Lower lobe of right lung (tissue), 2 donors: Measurements from ENCODE around the gene AK2. TPM values are rescaled to one million over a fixed set of nuclear protein-coding genes. Genes with fewer than 3 reads are reported as not detected.

ENCODE experiments used
- ATAC-seq, 2 donors: fragments of 200-7000 bp; cut with Tn5 transposase; one replicate each; pipeline ENCODE4 v1.9.1; 2020 to 2022; ENCODE audit warnings: mild to moderate bottlenecking in 2 of 2, moderate library complexity in 2 of 2
- DNase-seq: peaks from one replicate; pipeline ENCODE4 v3.0.0-alpha.2; 2020
- H3K27ac ChIP-seq: fragments of 200-600 bp; one replicate; pipeline ENCODE4 v1.8.0; 2022
- H3K27me3 ChIP-seq: fragments of 200-600 bp; one replicate; pipeline ENCODE4 v1.8.0; 2022; ENCODE audit warnings: low read depth
- H3K36me3 ChIP-seq: fragments of 200-600 bp; one replicate; pipeline ENCODE4 v1.8.0; 2022; ENCODE audit warnings: mild to moderate bottlenecking
- H3K4me1 ChIP-seq: fragments of 200-600 bp; one replicate; pipeline ENCODE4 v1.8.0; 2022
- H3K4me3 ChIP-seq: fragments of 200-600 bp; one replicate; pipeline ENCODE4 v1.8.0; 2022; ENCODE audit warnings: mild to moderate bottlenecking
- H3K9me3 ChIP-seq: fragments of 200-600 bp; one replicate; pipeline ENCODE4 v1.8.0; 2022
- CTCF ChIP-seq: fragments of 200-600 bp; IDR thresholded peaks from one replicate; pipeline ENCODE4 v1.8.0; 2022; ENCODE audit warnings: antibody characterized with exemption, mild to moderate bottlenecking
- intact Hi-C: fragments of 100-400 bp; cut with DNase I; formaldehyde crosslinking; loops from one replicate; pipeline ENCODE4 v1.11.0; 2022
- total RNA-seq: library from RNA; stranded (reverse); fragmentation: NEBNext Ultra II Directional; extraction: Animal tissue kit (Norgen Biotek cat#: 25700); gene quantifications from one replicate; pipeline ENCODE4 v1.2.1, GENCODE V29; 2021
- donor health status: DM: no; HTN: yes; CAD: no; lungs with severe emphysema.

Gene AK2
- total RNA-seq, 1 donor from 2014 or later, result 103 TPM

DNA sequence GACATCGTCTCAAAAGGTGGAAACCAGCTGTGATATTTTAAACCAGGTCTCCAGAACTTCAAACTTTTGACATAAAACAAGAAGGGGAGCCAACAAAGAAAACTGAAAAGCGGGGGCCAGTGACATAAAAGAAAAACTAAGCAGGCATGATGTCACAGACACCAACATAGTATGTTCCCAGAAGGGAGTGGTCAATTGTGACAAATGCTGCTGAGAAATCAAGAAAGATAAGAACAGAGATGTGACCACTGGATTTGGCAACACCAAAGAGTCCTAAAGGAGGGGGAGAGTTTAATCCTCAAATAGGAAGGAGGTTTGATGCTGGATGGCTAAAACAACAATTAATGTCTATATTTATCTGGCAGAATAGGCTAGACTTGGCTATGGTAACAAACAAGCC is 69.8 kb downstream of the AK2 start:
- Histone ChIP-seq H3K27me3 (no peaks in the 10 kb centered on the region), H3K4me1 (peaks cover 12% of the 10 kb centered on the region), H3K4me3 (no peak overlapping the region), H3K9me3 (no peaks in the 10 kb centered on the region), H3K27ac (no peak overlapping the region), H3K36me3 (no peaks in the 10 kb centered on the region)
- intact Hi-C loops, result no loop called here
- DNase-seq (no peak), ATAC-seq (no peak)
- no peak for TF ChIP-seq CTCF

- H3K4me1 ChIP-seq, result peaks cover 26% of the 10 kb centered on the region
- H3K27ac ChIP-seq, result peak overlapping the region; percentile 94
- no peak for DNase-seq
- intact Hi-C loops, result no loop called here
- no peak for ATAC-seq
- TF ChIP-seq CTCF, result no peak
- H3K4me3 ChIP-seq, result peak overlapping the region; percentile 96
- H3K36me3 ChIP-seq, result no peaks in the 10 kb centered on the region
- H3K9me3 ChIP-seq, result no peaks in the 10 kb centered on the region
- no peaks in the 10 kb centered on the region for H3K27me3 ChIP-seq
Observed at GRCh38 chr1:32965251-32965747, 71.4 kb downstream of the AK2 start.

DNA sequence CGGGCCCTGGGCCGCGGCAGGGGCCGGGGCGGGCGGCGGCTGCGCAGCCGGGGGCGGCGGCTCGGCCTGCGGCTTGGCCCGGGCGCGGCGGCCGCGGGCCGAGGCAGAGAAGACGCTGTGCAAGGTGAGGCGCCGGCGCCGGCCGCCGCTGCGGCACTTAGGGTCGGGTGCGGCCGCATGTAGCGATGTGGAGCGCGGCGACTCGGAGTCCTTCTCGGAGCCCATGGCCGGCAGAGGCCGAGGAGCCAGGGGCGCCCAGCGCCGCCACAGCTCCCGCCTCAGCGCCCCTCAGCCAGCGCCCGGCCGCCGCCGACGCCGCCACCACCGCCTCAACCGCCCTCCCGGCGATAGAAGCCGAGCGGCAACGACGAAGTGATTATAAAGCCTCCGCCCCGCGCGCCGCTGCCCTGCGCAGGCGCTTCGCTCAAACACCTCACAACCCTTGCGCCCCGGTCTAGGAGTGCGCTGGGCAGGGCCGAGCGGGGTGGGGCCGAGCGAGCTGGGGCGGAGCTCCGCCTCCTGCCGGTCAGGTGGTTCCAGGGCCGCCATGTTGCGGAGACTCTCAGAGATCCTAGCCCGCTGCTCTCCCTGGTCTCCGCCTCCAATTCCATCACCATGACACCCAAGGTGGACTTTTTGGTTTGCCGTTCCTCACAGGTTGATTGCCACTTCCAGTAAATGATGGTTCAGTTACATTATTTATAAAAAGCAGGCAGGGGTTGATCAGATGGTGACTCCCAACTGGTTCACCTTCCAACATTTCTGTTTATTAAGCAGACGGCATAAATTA is 72.0 kb downstream of the AK2 start, which contains the start of gene RNF19B:
RNF19B (minus strand) TSS at position 349 of the 790 bp plus-strand sequence; CDS start at position 225, 124 bp downstream.
- no peaks in the 10 kb centered on the region for H3K9me3 ChIP-seq
- intact Hi-C loops, result no loop called here

GRCh38 chr1:32963746-32964460 is 72.8 kb downstream of the AK2 start:
- no peak for TF ChIP-seq CTCF
- Histone ChIP-seq H3K4me1 (peaks cover 26% of the 10 kb centered on the region), H3K4me3 (peak overlapping the region; percentile 96), H3K9me3 (no peaks in the 10 kb centered on the region), H3K36me3 (no peaks in the 10 kb centered on the region), H3K27me3 (no peaks in the 10 kb centered on the region), H3K27ac (peak overlapping the region; percentile 94)
- intact Hi-C loops, result no loop called here
- peak; percentile 86 for DNase-seq
- ATAC-seq, result peak; percentile 59 to 61

More for the DNA sequence above, 72.0 kb downstream of the AK2 start, which contains the start of gene RNF19B:
- Histone ChIP-seq H3K4me1 (peaks cover 26% of the 10 kb centered on the region), H3K27me3 (no peaks in the 10 kb centered on the region), H3K27ac (peak within 1 kb of the TSS; percentile 94), H3K36me3 (no peaks in the 10 kb centered on the region), H3K4me3 (peak within 1 kb of the TSS; percentile 96)
- peak; percentile 13 for TF ChIP-seq CTCF
- peak; percentile 97 for DNase-seq
- peak; percentile 97 to 99 for ATAC-seq

- TF ChIP-seq CTCF, result no peak
- H3K36me3 ChIP-seq, result no peaks in the 10 kb centered on the region
- intact Hi-C loops, result no loop called here
- H3K4me1 ChIP-seq, result peaks cover 26% of the 10 kb centered on the region
- no peak for DNase-seq
- peak overlapping the region; percentile 96 for H3K4me3 ChIP-seq
- H3K9me3 ChIP-seq, result no peaks in the 10 kb centered on the region
- ATAC-seq, result peak in 1 of 2 donors; percentile 23
- H3K27me3 ChIP-seq, result no peaks in the 10 kb centered on the region
- H3K27ac ChIP-seq, result peak overlapping the region; percentile 43
Observed at GRCh38 chr1:32962248-32962896, 74.3 kb downstream of the AK2 start.
